B cell (primary cell): ENCODE measurements around the gene NBAS. TPM values are rescaled to one million over a fixed set of nuclear protein-coding genes. Genes with fewer than 3 reads are reported as not detected.

Source experiments
- ATAC-seq: fragments of 200-7000 bp; cut with Tn5 transposase; one replicate; pipeline ENCODE4 v1.10.0; 2021; ENCODE audit warnings: low read depth, mild to moderate bottlenecking, moderate number of reproducible peaks, moderate library complexity
- CTCF ChIA-PET: fragments of 350-600 bp; sonication (Branson Sonifier 250); formaldehyde crosslinking; loops from one replicate; lab custom pipeline; 2021; ENCODE audit warnings: antibody characterized with exemption, inconsistent platforms; lab: Charles Lee
- POLR2A ChIA-PET: fragments of 350-600 bp; sonication (Branson Sonifier 250); formaldehyde crosslinking; loops from one replicate; lab custom pipeline; 2021; ENCODE audit warnings: antibody characterized with exemption; lab: Charles Lee
- DNase-seq: peaks from one replicate; pipeline ENCODE4 v3.0.0; 2013
- H2AFZ ChIP-seq: 2 replicates; pipeline ENCODE4 v1.6.1; 2012; ENCODE audit warnings: mild to moderate bottlenecking, low read depth, low read length; ENCODE audit not compliant: insufficient read depth, poor library complexity, severe bottlenecking
- H3K27ac ChIP-seq, 2 donors: 1 replicate in 1 of 2; 2 replicates in 1 of 2; pipeline ENCODE4 v1.5.1; 2012 to 2013; ENCODE audit warnings: low read length in 2 of 2, mild to moderate bottlenecking in 2 of 2, moderate library complexity in 1 of 2
- H3K27me3 ChIP-seq, 4 experiments: fragments of 200-600 bp in 1 of 4; sonication (generic) in 1 of 4; replicated peaks in 1 of 4; 1 replicate in 2 of 4; 2 replicates in 2 of 4; pipeline versions ENCODE4 v1.6.1 to v1.7.0; 2013 to 2016; ENCODE audit warnings: low read length in 3 of 4, mild to moderate bottlenecking in 2 of 4, mixed read lengths in 1 of 4, moderate library complexity in 1 of 4; ENCODE audit not compliant: insufficient read depth in 4 of 4, control insufficient read depth in 3 of 4; ENCODE audit errors: control extremely low read depth in 1 of 4
- H3K36me3 ChIP-seq, 2 experiments: replicated peaks in 1 of 2; 1 replicate in 1 of 2; 2 replicates in 1 of 2; pipeline versions ENCODE4 v1.6.1 to v1.7.1; 2013; ENCODE audit warnings: low read length in 1 of 2; ENCODE audit not compliant: insufficient read depth in 2 of 2, control insufficient read depth in 1 of 2; ENCODE audit errors: control extremely low read depth in 1 of 2, extremely low read depth in 1 of 2
- H3K4me1 ChIP-seq, 2 donors: fragments of 200-600 bp in 1 of 2; sonication (generic) in 1 of 2; 1 replicate in 1 of 2; 2 replicates in 1 of 2; pipeline versions ENCODE4 v1.5.1 to v1.6.1; 2013 to 2017; ENCODE audit warnings: low read length in 2 of 2; ENCODE audit not compliant: control insufficient read depth in 2 of 2, insufficient read depth in 2 of 2
- H3K4me2 ChIP-seq: replicated peaks from 2 replicates; pipeline ENCODE3; 2012; ENCODE audit warnings: mild to moderate bottlenecking, low read depth, low read length; ENCODE audit not compliant: poor library complexity, severe bottlenecking
- H3K4me3 ChIP-seq, 5 experiments: fragments of 200-600 bp in 1 of 5; sonication (generic) in 1 of 5; 1 replicate in 3 of 5; 2 replicates in 2 of 5; pipeline versions ENCODE4 v1.5.1 to v1.7.0; 2011 to 2016; ENCODE audit warnings: low read length in 4 of 5, mild to moderate bottlenecking in 4 of 5, low read depth in 2 of 5, control low read depth in 1 of 5, moderate library complexity in 1 of 5; ENCODE audit not compliant: insufficient read depth in 1 of 5; ENCODE audit errors: control extremely low read depth in 1 of 5, extremely low read depth in 1 of 5
- H3K79me2 ChIP-seq: fragments of 200-600 bp; sonication (generic); one replicate; pipeline ENCODE4 v1.6.0; 2016; ENCODE audit warnings: low read length; ENCODE audit not compliant: control insufficient read depth, insufficient read depth
- H3K9ac ChIP-seq: fragments of 200-600 bp; sonication (generic); 2 replicates; pipeline ENCODE4 v1.6.1; 2017; ENCODE audit warnings: mild to moderate bottlenecking, low read length, moderate library complexity
- H3K9me3 ChIP-seq, 3 donors: one replicate each; pipeline versions ENCODE4 v1.6.1 to v1.7.1; 2013; ENCODE audit warnings: low read length in 2 of 3; ENCODE audit not compliant: control insufficient read depth in 2 of 3, insufficient read depth in 1 of 3; ENCODE audit errors: control extremely low read depth in 1 of 3
- H4K20me1 ChIP-seq: 2 replicates; pipeline ENCODE4 v1.6.0; 2012; ENCODE audit warnings: mild to moderate bottlenecking, low read length; ENCODE audit not compliant: insufficient read depth, control insufficient read depth, poor library complexity, severe bottlenecking
- H3K27ac Mint-ChIP-seq: one replicate; pipeline ENCODE4 v1.8.0; 2021; ENCODE audit warnings: mixed read lengths
- H3K27me3 Mint-ChIP-seq: one replicate; pipeline ENCODE4 v1.8.0; 2021; ENCODE audit warnings: mixed read lengths
- H3K4me1 Mint-ChIP-seq: one replicate; pipeline ENCODE4 v1.8.0; 2021; ENCODE audit warnings: mixed read lengths
- H3K4me3 Mint-ChIP-seq: one replicate; pipeline ENCODE4 v1.8.0; 2021; ENCODE audit warnings: mixed read lengths
- H3K9me3 Mint-ChIP-seq: one replicate; pipeline ENCODE4 v1.8.0; 2022; ENCODE audit warnings: mixed read lengths; ENCODE audit not compliant: insufficient read depth
- EZH2 ChIP-seq: IDR thresholded peaks from 2 replicates; pipeline ENCODE4 v1.6.1; 2012; ENCODE audit warnings: borderline replicate concordance, low read depth, mild to moderate bottlenecking, moderate library complexity, low read length; ENCODE audit not compliant: insufficient read depth, poor library complexity, severe bottlenecking
- WGBS: methylation state at CpG from one replicate; pipeline ENCODE4 v1.1.5; 2013; ENCODE audit warnings: missing lambda C conversion rate; ENCODE audit not compliant: insufficient coverage; 5-methylcytosine and 5-hydroxymethylcytosine counted together
- intact Hi-C: fragments of 100-400 bp; cut with micrococcal nuclease; formaldehyde crosslinking; loops from one replicate; pipeline ENCODE4 v1.10.0; 2022
- polyA plus RNA-seq: library from polyadenylated mRNA; depleted of rRNA; stranded (reverse); fragments of >200 nt; gene quantifications from 2 replicates; pipeline ENCODE4 v1.2.3, GENCODE V29; 2012
- total RNA-seq, 2 donors: library from RNA; stranded (reverse); fragments of 120-200 nt in 1 of 2; gene quantifications; 1 replicate in 1 of 2; 2 replicates in 1 of 2; pipeline versions ENCODE4 v1.2.3 to v1.2.4, GENCODE V29; 2013 to 2022
- TF ChIP-seq, protein P1 (sequence below): fragments of 200-600 bp; IDR thresholded peaks from one replicate; pipeline ENCODE4 v1.8.0; 2022; ENCODE audit warnings: antibody characterized with exemption, mild to moderate bottlenecking

Gene NBAS
- total and polyA plus RNA-seq, 2 donors (not counting 1 experiment from before 2014, with no cell fraction given) = 10.6 to 37.3 TPM

GRCh38 chr2:15596968-15597367, 35.8 kb upstream of the NBAS start:
- H3K9me3 Mint-ChIP-seq = no peaks in the 10 kb centered on the region
- intact Hi-C loops = no loop called here
- Histone ChIP-seq H3K27me3 (no peaks in the 10 kb centered on the region), H3K4me1 (peaks cover 3 to 12% of the 10 kb centered on the region in 2 donors), H3K4me3 (no peak overlapping the region), H3K27ac (no peak overlapping the region), H4K20me1 (no peaks in the 10 kb centered on the region), H3K4me2 (no peak overlapping the region), H3K36me3 (peaks cover 8 to 57% of the 10 kb centered on the region in 2 experiments), H2AFZ (no peak overlapping the region), H3K9me3 (no peaks in the 10 kb centered on the region), H3K9ac (no peak overlapping the region), H3K79me2 (peaks cover 10% of the 10 kb centered on the region)
- ATAC-seq (no peak), DNase-seq (no peak)
- H3K27me3 Mint-ChIP-seq = no peaks in the 10 kb centered on the region
- WGBS = no CpG with 5 or more reads among the region's 4 CpGs
- H3K4me3 Mint-ChIP-seq = no peak overlapping the region
- CTCF ChIA-PET = interaction anchor here (0.6 kb wide), 1 partner anchor 29 kb away, joined by 3 read pairs; no protein-coding TSS in a partner anchor
- peaks cover 19% of the 10 kb centered on the region for H3K4me1 Mint-ChIP-seq
- POLR2A ChIA-PET = interaction anchor here (0.6 kb wide), 1 partner anchor 607 kb away, joined by 3 read pairs; no protein-coding TSS in a partner anchor
- TF ChIP-seq, protein P1, sequence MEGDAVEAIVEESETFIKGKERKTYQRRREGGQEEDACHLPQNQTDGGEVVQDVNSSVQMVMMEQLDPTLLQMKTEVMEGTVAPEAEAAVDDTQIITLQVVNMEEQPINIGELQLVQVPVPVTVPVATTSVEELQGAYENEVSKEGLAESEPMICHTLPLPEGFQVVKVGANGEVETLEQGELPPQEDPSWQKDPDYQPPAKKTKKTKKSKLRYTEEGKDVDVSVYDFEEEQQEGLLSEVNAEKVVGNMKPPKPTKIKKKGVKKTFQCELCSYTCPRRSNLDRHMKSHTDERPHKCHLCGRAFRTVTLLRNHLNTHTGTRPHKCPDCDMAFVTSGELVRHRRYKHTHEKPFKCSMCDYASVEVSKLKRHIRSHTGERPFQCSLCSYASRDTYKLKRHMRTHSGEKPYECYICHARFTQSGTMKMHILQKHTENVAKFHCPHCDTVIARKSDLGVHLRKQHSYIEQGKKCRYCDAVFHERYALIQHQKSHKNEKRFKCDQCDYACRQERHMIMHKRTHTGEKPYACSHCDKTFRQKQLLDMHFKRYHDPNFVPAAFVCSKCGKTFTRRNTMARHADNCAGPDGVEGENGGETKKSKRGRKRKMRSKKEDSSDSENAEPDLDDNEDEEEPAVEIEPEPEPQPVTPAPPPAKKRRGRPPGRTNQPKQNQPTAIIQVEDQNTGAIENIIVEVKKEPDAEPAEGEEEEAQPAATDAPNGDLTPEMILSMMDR = no peak
- TF ChIP-seq EZH2 = no peak
- no peak overlapping the region for H3K27ac Mint-ChIP-seq

DNA sequence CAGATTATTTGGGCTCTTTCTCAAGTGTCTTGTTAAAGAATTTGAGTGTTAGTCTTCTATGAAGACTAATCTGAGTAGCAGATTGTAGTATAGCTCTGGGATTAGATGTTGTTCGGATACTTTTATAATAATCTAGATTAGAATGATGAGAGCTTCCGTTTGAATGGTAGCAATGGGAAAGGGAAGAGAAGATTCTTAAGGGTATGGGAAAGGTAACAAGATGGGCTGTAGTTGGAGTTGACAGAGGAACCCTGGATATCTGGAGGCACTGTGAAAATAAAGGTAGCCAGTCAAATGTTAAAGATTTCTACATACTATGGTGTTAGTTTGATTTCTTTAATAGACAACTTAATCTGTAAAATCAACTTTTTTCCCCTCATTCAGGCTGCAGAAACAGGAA, 35.2 kb upstream of the NBAS start:
- Histone ChIP-seq H3K4me2 (no peak overlapping the region), H2AFZ (no peak overlapping the region), H3K9ac (no peak overlapping the region), H3K9me3 (no peaks in the 10 kb centered on the region), H3K79me2 (peaks cover 14% of the 10 kb centered on the region), H3K4me3 (no peak overlapping the region), H3K27me3 (no peaks in the 10 kb centered on the region), H3K36me3 (peaks cover 7 to 51% of the 10 kb centered on the region in 2 experiments), H4K20me1 (no peaks in the 10 kb centered on the region), H3K4me1 (peaks cover 5 to 13% of the 10 kb centered on the region in 2 donors), H3K27ac (no peak overlapping the region)
- ChIA-PET CTCF (no interaction called here), POLR2A (interaction anchor here (0.6 kb wide), 1 partner anchor 606 kb away, joined by 3 read pairs; no protein-coding TSS in a partner anchor)
- no peak overlapping the region for H3K4me3 Mint-ChIP-seq
- intact Hi-C loops = no loop called here
- DNase-seq (no peak), ATAC-seq (no peak)
- TF ChIP-seq, protein P1 = no peak
- TF ChIP-seq EZH2 = no peak
- H3K4me1 Mint-ChIP-seq = peaks cover 24% of the 10 kb centered on the region
- H3K9me3 Mint-ChIP-seq = no peaks in the 10 kb centered on the region
- 71% methylated on average over 1 of the region's 2 CpGs for WGBS
- no peaks in the 10 kb centered on the region for H3K27me3 Mint-ChIP-seq
- H3K27ac Mint-ChIP-seq = no peak overlapping the region
